Hepatocyte (in vitro differentiated cells): ENCODE measurements around the gene FAM124A. TPM values are rescaled to one million over a fixed set of nuclear protein-coding genes. Genes with fewer than 3 reads are reported as not detected.

ENCODE experiments used
- DNase-seq: peaks from one replicate; pipeline ENCODE4 v3.0.0-alpha.2; 2016; ENCODE audit warnings: low spot score
- H2AFZ ChIP-seq: fragments of 200-600 bp; sonication (generic); 2 replicates; pipeline ENCODE4 v1.6.0; 2016; ENCODE audit warnings: antibody characterized with exemption, mild to moderate bottlenecking
- H3K27ac ChIP-seq: fragments of 200-600 bp; sonication (generic); 2 replicates; pipeline ENCODE4 v1.5.1; 2016; ENCODE audit warnings: mild to moderate bottlenecking
- H3K27me3 ChIP-seq: fragments of 200-600 bp; sonication (generic); 2 replicates; pipeline ENCODE4 v1.6.1; 2016
- H3K36me3 ChIP-seq: fragments of 200-600 bp; sonication (generic); replicated peaks from 2 replicates; pipeline ENCODE4 v1.5.1; 2016; ENCODE audit warnings: low read depth; ENCODE audit not compliant: insufficient read depth
- H3K4me1 ChIP-seq: fragments of 200-600 bp; sonication (generic); 2 replicates; pipeline ENCODE4 v1.5.1; 2016; ENCODE audit warnings: mild to moderate bottlenecking, moderate library complexity; ENCODE audit not compliant: insufficient read depth
- H3K4me2 ChIP-seq: fragments of 200-600 bp; sonication (generic); 2 replicates; pipeline ENCODE4 v1.6.0; 2016
- H3K4me3 ChIP-seq: fragments of 200-600 bp; sonication (generic); 2 replicates; pipeline ENCODE4 v1.5.1; 2016; ENCODE audit warnings: mild to moderate bottlenecking
- H3K79me2 ChIP-seq: fragments of 200-600 bp; sonication (generic); 2 replicates; pipeline ENCODE4 v1.6.0; 2017; ENCODE audit warnings: mild to moderate bottlenecking
- H3K9me2 ChIP-seq: fragments of 200-600 bp; sonication (generic); replicated peaks from 2 replicates; pipeline ENCODE4 v1.6.0; 2017; ENCODE audit warnings: mild to moderate bottlenecking; ENCODE audit not compliant: insufficient read depth
- H3K9me3 ChIP-seq: fragments of 200-600 bp; sonication (generic); 2 replicates; pipeline ENCODE4 v1.5.1; 2016; ENCODE audit warnings: low read depth, mild to moderate bottlenecking
- H4K20me1 ChIP-seq: fragments of 200-600 bp; sonication (generic); 2 replicates; pipeline ENCODE4 v1.6.0; 2016; ENCODE audit warnings: mild to moderate bottlenecking; ENCODE audit not compliant: insufficient read depth, poor library complexity, severe bottlenecking
- EZH2 ChIP-seq: fragments of 200-600 bp; sonication (generic); IDR thresholded peaks from 2 replicates; pipeline ENCODE4 v1.6.1; 2016; ENCODE audit warnings: antibody characterized with exemption, mild to moderate bottlenecking, borderline replicate concordance
- EZH2phosphoT487 ChIP-seq: fragments of 200-600 bp; sonication (generic); IDR thresholded peaks from one replicate; pipeline ENCODE4 v1.6.1; 2018; ENCODE audit warnings: antibody characterized with exemption, mild to moderate bottlenecking, low read depth, moderate library complexity; ENCODE audit not compliant: unreplicated experiment, severe bottlenecking
- WGBS: methylation state at CpG from one replicate; pipeline ENCODE4 v1.1.6; 2016; ENCODE audit warnings: low lambda C conversion rate; ENCODE audit errors: missing lambda C conversion rate; 5-methylcytosine and 5-hydroxymethylcytosine counted together
- polyA plus RNA-seq: library from polyadenylated mRNA; unstranded; fragments of >200 nt; fragmentation: Nextera tagmentation; extraction: Ambion mirVana; gene quantifications from 2 replicates; pipeline ENCODE4 v1.2.1, GENCODE V29; 2016
- total RNA-seq: library from RNA; depleted of rRNA; stranded (reverse); fragments of >200 nt; gene quantifications from 2 replicates; pipeline ENCODE4 v1.2.3, GENCODE V29; 2014
- TF ChIP-seq, protein P1 (sequence below): fragments of 200-600 bp; sonication (generic); IDR thresholded peaks from 2 replicates; pipeline ENCODE4 v1.5.1; 2016; ENCODE audit warnings: antibody characterized with exemption, mild to moderate bottlenecking; ENCODE audit not compliant: poor library complexity

FAM124A gene
- total and polyA plus RNA-seq, 2 experiments from 2014 or later: 0.60 to 1.7 TPM

- Histone ChIP-seq H3K4me1 (no peaks in the 10 kb centered on the region), H3K9me3 (no peaks in the 10 kb centered on the region), H3K4me3 (no peak overlapping the region), H4K20me1 (no peaks in the 10 kb centered on the region), H3K27ac (no peak overlapping the region), H3K9me2 (no peaks in the 10 kb centered on the region), H3K27me3 (peaks cover 19% of the 10 kb centered on the region), H3K36me3 (no peaks in the 10 kb centered on the region), H3K4me2 (no peak overlapping the region), H3K79me2 (no peaks in the 10 kb centered on the region), H2AFZ (no peak overlapping the region)
- 88% methylated on average over 9 of the region's 9 CpGs for WGBS
- no peak for TF ChIP-seq EZH2phosphoT487
- no peak for DNase-seq
These were observed 11.1 kb downstream of the FAM124A start for GRCh38 chr13:51233117-51233826.

- Histone ChIP-seq H4K20me1 (no peaks in the 10 kb centered on the region), H3K27me3 (peaks cover 5% of the 10 kb centered on the region), H3K9me2 (no peaks in the 10 kb centered on the region), H3K4me3 (no peak overlapping the region), H3K4me2 (no peak overlapping the region), H3K79me2 (no peaks in the 10 kb centered on the region), H3K27ac (no peak overlapping the region), H3K9me3 (no peaks in the 10 kb centered on the region), H3K4me1 (no peaks in the 10 kb centered on the region), H2AFZ (no peak overlapping the region), H3K36me3 (no peaks in the 10 kb centered on the region)
- no peak for DNase-seq
- WGBS: 89% methylated on average over 10 of the region's 10 CpGs
- TF ChIP-seq EZH2: no peak
- TF ChIP-seq, protein P1, sequence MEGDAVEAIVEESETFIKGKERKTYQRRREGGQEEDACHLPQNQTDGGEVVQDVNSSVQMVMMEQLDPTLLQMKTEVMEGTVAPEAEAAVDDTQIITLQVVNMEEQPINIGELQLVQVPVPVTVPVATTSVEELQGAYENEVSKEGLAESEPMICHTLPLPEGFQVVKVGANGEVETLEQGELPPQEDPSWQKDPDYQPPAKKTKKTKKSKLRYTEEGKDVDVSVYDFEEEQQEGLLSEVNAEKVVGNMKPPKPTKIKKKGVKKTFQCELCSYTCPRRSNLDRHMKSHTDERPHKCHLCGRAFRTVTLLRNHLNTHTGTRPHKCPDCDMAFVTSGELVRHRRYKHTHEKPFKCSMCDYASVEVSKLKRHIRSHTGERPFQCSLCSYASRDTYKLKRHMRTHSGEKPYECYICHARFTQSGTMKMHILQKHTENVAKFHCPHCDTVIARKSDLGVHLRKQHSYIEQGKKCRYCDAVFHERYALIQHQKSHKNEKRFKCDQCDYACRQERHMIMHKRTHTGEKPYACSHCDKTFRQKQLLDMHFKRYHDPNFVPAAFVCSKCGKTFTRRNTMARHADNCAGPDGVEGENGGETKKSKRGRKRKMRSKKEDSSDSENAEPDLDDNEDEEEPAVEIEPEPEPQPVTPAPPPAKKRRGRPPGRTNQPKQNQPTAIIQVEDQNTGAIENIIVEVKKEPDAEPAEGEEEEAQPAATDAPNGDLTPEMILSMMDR: no peak
- no peak for TF ChIP-seq EZH2phosphoT487
These were observed 12.5 kb downstream of the FAM124A start for GRCh38 chr13:51234676-51235075.

DNA sequence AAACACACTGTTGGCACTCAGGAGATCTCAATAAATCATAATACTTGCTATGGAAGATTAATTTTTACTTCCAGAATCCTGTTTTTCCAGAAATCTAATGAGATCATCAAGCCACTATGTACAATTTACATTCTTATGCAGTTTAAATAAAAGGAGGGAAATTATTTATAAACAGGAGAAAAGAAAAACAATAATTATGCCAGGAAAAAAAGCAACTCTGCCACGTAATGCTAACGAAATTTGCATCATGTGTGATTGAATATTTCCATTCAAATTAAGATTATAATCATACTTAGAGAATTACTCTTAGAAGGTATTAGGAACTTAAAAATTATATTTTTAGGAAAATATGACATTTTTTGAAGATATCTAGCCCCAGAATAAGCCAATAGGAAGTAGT, 13.0 kb downstream of the FAM124A start:
- no peak for DNase-seq
- Histone ChIP-seq H3K36me3 (no peaks in the 10 kb centered on the region), H3K4me3 (no peak overlapping the region), H3K9me2 (no peaks in the 10 kb centered on the region), H3K27ac (no peak overlapping the region), H3K4me2 (no peak overlapping the region), H4K20me1 (no peaks in the 10 kb centered on the region), H3K4me1 (no peaks in the 10 kb centered on the region), H3K27me3 (peaks cover 5% of the 10 kb centered on the region), H3K79me2 (no peaks in the 10 kb centered on the region), H3K9me3 (no peaks in the 10 kb centered on the region), H2AFZ (no peak overlapping the region)
- 86% methylated on average over 2 of the region's 2 CpGs for WGBS
- TF ChIP-seq, protein P1: no peak
- TF ChIP-seq EZH2phosphoT487 (no peak), EZH2 (no peak)

DNA sequence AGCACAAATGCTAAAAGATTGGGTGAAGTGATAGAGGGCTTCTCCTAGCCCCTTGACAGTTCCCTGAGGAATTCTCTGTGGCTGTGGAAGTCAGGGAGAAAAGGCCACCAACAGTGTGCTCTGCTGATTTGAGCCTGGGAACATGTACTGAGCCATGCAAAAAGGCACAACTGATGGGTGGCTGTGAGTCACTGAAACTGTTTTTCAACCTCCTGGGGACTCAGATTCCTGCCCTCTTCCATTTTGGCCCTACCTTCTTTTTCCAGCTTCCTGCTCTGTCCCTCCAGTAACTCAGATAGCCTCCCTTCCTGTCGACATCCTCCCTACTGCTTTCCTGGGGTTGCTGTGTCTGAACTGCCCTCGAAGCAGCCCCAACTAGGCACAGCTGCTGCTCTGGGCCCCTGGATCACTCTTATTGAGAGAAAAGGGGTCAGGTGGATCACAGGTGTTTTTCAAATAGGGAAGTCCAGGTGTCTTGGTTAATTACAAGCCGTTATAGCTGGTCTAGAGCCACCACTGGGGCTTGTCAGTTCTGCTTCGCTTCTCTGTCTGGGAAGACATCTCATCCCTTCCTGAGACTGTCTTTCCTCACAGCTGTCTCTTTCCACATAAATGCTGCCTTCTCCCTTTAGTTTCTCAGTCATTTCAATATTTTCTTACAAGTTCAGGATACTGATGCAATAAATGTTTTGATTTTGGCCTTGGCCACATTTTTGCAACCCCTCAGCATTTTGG, 13.7 kb downstream of the FAM124A start:
- TF ChIP-seq, protein P1: no peak
- TF ChIP-seq EZH2 (no peak), EZH2phosphoT487 (no peak)
- H3K4me1 ChIP-seq: no peaks in the 10 kb centered on the region
- no peak overlapping the region for H3K4me3 ChIP-seq
- no peak overlapping the region for H3K4me2 ChIP-seq
- H3K79me2 ChIP-seq: no peaks in the 10 kb centered on the region
- no peak overlapping the region for H3K27ac ChIP-seq
- 69% methylated on average over 4 of the region's 4 CpGs for WGBS
- no peak overlapping the region for H2AFZ ChIP-seq
- no peaks in the 10 kb centered on the region for H3K36me3 ChIP-seq
- H3K9me3 ChIP-seq: no peaks in the 10 kb centered on the region
- H4K20me1 ChIP-seq: no peaks in the 10 kb centered on the region
- no peaks in the 10 kb centered on the region for H3K9me2 ChIP-seq
- H3K27me3 ChIP-seq: peaks cover 4% of the 10 kb centered on the region
- DNase-seq: no peak
